A375 (cell line): ENCODE measurements around the gene RPS6KA6. TPM values are rescaled to one million over a fixed set of nuclear protein-coding genes. Genes with fewer than 3 reads are reported as not detected.

ENCODE experiments used
- small RNA-seq: library from RNA; depleted of rRNA; stranded (forward); fragments of <200 nt; gene quantifications from one replicate; pipeline ENCODE3, GENCODE V24; 2014
- total RNA-seq: library from RNA; depleted of rRNA; stranded (reverse); fragments of >200 nt; shearing (Covaris generic); gene quantifications from 2 replicates; pipeline ENCODE4 v1.2.3, GENCODE V29; 2014; rRNA removed

The RPS6KA6 gene
- total RNA-seq: not detected in 2 replicates

GRCh38 chrX:84187533-84188319, at the start of gene RPS6KA6:
RPS6KA6 (minus strand) TSS chrX:84188199; CDS start chrX:84187899, 300 bp downstream.

Small RNA genes within 50 kb of the gene (small RNA-seq; reads per million reads assigned to genes)
- gene MIR548I4: not detected
